SKM-1 (cell line): ENCODE measurements around the gene NFILZ.
A peak's percentile ranks its signal among the peaks of the same experiment; 100 is the strongest.

Source experiments
- DNase-seq: peaks from one replicate; lab custom pipeline; 2025; ENCODE audit not compliant: unreplicated experiment; lab: John Stamatoyannopoulos, UW

The NFILZ gene

DNA sequence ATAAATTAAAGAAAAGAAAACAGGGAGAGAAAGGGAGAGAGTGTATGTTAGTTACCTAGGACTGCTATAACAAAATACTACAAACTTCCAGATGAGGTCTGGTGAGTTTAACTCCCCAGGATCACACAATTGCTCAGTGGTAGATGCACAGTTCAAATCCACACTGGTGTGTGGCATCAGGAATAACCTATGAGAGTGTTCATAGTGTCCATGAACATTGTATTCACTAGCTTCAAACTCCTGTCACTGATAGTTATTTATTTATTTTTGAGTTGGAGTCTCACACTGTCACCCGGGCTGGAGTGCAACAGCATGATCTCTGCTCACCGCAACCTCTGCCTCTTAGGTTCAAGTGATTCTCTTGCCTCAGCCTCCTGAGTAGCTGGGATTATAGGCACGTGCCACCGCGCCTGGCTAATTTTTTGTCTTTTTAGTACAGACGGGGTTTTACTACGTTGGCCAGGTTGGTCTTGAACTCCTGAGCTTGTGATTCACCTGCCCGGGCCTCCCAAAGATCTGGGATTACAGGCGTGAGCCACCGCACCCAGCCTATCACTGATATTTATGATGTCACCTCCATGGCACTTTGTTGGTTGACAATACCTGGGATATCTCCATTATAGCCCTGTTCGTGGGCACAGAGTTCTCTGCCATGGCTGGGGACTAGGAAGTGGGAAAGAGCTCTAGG, at the start of gene NFILZ:
Gene NFILZ, plus strand, starts transcription at position 638 of the 688 bp plus-strand sequence. CDS start 46,133 bp downstream, outside the sequence.
- no peak for DNase-seq

GRCh38 chr19:8580710-8581281, 49.6 kb upstream of the NFILZ start:
- DNase-seq = peak; percentile 52

DNA sequence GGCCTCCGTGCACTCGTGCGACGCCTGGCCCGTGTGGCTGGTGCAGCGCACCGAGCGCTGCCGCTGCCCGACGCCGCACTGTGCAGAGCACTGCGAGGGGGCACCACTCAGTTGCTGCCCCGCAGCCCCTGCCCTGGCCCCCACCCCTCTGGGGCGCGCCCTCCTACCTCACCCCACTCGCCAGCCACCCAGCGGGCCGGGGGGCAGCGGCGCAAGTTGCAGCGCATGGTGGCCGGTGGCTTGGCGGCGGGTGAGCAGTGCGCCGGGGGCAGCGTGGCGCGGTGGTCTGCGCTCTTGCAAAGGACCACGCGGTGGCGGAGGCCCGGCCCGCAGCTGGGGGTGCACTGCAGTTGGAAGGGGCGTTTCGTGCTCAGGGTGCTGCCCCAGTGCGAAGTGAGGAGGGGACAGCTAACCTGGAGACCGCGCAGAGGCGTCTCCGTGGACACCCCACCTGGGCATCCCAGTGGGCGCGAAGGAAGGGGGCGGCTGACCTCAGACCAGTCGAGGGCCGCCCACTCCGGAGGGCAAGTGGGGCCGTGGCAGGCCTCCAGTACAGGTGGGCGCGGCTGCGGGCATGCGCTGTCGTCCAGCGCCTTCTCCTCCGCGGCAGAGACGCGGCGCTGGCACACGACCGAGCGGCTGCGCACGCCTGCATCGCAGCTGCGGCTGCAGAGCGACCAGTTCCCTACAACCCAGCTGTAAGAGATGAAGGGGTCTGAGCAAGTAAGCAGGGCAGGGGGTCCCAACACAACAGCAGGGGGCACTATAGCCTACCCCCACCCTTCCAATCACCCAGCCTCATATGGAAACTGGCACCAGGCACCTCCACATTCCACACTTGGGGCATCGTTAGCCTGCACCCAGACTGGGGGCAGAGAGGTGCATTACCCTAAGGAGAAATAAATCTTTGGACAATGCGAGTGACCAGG, 45.2 kb upstream of the NFILZ start:
- no peak for DNase-seq

DNA sequence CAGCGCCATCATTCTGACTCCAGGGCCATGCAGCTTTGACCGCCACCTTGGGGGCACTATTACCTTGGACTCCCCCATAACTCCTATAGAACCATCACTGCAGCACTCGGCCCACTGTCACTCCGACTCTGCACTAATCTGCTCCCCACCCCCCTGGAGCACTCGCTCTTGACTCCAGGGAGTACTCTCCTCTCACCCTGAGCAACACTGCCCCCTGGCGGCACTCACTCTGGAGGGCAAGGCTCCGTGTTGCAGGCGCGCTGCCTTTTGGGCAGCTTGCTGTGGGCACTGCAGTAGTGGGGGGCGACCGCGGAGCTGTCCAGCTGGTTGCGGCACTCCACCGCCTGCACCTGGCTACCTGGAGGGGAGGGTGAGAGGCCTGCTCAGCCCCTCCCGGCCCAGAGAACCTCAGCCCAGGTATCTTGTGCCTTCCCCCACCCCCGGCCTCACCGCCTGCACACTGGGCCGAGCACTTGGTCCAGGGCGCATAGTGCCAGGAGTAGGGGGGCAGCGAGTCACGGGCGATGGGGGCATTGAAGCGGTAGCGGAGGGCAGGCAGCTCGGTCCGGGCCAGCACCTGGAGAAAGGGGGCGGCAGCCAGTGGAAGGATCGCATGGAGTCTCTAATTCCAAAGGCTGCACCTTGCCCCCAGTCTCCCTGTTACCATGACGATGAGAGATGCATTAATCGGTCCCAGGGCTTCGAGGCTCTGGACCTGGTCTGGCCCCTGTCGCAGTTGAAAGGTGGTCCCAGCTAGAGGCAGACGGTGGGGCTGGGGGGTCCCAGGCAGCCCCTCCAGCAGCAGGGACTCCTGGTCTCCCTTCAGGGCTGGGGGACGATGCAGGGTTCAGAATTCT, 44.3 kb upstream of the NFILZ start:
- DNase-seq = no peak

DNA sequence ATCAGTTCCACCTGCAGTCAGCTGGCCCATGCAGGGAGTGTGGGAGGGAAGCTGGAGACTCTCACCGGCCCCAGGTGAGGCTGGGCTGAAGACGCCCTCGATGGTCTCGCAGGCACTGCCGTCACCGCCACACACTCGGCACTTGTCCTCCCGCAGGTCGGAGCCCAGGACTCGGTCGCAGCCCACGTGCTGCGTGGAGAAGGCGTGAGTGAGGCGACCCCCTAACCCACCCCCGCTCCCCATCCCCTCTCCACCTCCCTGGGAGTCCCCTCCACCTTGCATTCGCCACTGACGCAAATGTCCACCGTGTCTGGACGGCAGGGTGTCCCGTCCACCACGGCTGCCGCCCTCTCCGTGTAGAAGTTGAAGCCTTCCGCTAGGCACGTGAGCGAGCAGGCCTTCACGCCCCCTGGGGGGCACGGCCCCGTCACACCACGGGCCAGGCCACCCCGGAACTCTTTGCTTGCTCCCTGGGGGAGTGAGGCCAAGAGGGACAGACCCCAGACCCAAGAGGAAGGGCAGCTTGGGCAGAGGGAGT, 41.2 kb upstream of the NFILZ start:
- DNase-seq = no peak

DNA sequence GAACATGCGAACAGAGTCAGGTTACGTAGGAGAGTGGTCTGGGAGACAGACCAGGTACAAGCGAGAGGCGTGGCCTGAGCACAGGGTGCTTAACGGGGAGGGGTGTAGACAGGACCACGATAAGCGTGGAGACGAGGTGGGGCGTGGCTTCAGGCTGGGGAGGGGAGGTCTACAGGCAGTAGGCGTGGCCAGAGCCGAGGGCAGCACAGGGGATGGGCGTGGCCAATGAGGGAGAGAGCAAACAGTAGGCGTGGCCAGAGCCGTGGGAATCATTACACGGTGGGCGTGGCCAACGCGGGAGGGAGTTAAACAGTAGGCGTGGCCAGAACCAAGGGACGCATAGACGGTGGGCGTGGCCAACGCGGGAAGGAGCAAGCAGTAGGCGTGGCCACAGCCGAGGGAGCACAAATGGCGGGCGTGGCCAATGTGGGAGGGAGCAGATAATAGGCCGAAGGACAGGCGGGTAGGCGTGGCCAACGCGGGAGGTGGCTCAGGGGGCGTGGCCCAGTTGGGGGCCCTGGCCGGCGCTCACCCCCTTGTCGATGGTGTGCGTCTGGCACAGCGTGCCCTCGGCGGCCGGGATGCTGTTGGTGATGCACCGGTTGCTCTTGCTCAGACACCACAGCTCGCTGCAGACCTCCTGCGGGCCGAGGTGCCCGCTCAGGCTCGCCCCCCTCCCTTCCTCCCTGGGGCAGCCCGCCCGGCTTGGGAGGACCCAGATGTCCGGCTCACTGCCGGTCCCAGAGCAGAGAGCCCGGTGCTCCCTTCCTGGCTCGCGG, 38.0 kb upstream of the NFILZ start:
- no peak for DNase-seq

DNA sequence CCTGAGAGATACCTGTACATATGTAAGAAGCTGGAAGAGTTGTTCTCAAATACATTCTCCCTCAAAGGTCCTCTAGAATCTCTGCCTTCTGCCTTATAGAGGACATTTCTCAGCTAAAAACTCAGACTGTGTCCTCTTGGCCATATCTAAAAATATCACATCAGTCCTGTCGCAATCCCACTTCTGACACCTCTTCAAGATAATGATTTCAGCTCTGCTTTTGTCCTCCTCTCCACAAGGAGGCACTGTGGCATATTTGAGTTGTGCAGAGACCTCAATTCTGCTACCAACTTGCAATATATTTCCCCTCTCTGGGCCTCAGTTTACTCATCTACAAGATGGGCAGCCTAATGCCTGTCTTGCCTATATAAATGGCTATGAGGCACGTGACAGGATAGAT, 36.5 kb upstream of the NFILZ start:
- DNase-seq = no peak

GRCh38 chr19:8595651-8596050, 34.8 kb upstream of the NFILZ start:
- DNase-seq = no peak

DNA sequence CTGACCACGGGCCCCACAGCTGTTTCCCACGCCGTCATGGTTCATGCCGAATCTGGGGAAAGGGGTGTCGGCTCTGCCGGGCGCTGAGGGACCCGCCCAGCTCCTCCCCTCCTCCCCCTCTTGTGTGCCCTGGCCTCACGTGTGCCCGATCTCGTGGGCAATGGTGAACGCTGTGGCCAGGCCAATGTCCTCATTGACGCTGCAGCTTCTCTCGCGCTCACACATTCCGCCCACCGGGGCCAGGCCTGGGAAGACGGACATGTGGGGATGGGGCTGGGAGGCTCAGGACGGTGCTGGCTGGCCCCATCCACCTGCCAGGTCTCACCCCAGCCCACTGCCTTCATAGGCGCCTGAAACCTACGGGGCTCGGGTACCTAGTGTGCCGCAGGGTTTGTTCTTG, 34.3 kb upstream of the NFILZ start:
- no peak for DNase-seq

DNA sequence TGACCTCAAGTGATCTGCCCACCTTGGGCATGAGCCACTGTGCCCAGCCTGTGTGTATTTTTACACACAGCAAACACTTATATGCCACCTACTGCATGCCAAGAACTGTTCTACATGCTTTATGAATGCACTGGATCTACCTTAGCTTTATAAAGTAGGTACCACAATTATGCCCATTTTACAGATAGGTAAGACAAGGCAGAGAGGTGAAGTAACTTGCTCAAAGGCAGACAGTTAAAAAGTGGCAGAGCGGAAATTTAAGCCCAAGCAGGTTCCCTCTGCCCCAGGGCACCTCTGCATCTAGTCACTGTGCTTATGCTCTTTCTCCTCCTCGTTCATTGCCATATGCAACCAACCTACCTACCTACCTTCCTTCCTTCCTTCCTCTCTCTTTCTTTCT, 30.4 kb upstream of the NFILZ start:
- no peak for DNase-seq

- DNase-seq = no peak
These were observed 29.6 kb upstream of the NFILZ start for GRCh38 chr19:8600816-8601215.

DNA sequence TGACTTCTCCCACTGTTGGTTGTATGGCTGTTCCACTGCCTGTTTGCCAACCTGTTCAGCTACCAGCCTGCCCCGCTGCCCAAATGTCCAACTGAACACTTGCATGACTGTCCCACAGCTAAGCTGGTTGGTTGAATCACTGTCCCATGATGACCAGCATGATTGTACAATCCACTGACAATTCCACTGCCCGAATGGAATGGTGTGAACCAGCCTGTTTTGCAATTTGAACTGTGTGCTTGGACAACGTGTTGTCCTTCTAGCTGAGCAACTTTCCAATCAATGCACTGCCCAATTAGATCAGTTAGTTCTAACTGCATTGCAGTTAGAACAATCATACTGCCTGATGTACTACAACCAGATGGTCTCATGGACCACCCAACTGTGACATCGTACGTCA, 28.6 kb upstream of the NFILZ start:
- no peak for DNase-seq

- DNase-seq = no peak
These were observed 24.9 kb upstream of the NFILZ start for GRCh38 chr19:8605514-8605913.

DNA sequence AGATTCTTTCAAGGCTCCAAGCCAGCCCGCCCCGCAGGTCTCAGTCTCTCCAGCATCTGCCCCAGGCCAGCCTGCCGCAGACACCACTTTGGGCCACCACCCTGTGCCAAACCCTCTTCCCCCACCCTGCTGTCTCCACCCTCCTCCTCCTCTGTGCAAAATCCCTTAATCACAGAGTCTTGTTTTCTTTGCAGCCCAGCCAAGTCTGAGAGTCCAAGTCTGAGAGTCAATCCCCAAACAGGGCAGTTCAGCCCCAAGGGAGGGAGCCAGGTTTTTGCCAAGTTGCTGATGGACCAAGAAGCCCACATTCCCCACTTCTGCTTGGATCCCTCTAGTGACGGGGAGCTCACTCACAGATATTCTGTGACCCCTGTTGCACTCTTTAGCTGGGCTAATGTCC, 23.0 kb upstream of the NFILZ start:
- DNase-seq = no peak

GRCh38 chr19:8608941-8609278, 21.5 kb upstream of the NFILZ start:
- no peak for DNase-seq

GRCh38 chr19:8609279-8610040, 21.0 kb upstream of the NFILZ start:
- no peak for DNase-seq

GRCh38 chr19:8610041-8610935, 20.1 kb upstream of the NFILZ start, which contains the start of gene ADAMTS10:
Gene ADAMTS10, minus strand, starts transcription at chr19:8610715. Its CDS starts 5,005 bp downstream, at chr19:8605710.
- DNase-seq = no peak

DNA sequence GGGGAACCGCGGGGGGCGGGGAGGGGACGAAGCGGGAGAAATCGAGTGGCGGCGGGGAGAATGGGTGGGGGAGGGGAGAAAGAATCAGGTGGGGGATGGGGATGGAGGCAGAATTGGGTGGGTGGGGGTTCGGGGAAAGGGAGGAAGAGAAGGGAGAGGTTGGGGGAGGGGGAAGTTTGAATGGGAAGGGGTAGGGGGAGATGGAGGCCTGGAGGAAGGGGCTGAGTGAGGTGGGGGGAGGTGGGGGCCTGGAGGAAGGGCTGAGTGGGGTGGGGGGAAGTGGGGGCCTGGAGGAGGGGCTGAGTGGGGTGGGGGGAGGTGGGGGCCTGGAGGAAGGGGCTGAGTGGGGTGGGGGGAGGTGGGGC, 19.5 kb upstream of the NFILZ start:
- DNase-seq = no peak
